HG03432 (cell line): Measurements from ENCODE around the gene TMEM158.

Experiments
- ATAC-seq: cut with Tn5 transposase; IDR thresholded peaks from one replicate; pipeline ENCODE4 v1.9.1; 2021; ENCODE audit warnings: mild to moderate bottlenecking, moderate library complexity; ENCODE audit not compliant: unreplicated experiment

TMEM158 gene

DNA sequence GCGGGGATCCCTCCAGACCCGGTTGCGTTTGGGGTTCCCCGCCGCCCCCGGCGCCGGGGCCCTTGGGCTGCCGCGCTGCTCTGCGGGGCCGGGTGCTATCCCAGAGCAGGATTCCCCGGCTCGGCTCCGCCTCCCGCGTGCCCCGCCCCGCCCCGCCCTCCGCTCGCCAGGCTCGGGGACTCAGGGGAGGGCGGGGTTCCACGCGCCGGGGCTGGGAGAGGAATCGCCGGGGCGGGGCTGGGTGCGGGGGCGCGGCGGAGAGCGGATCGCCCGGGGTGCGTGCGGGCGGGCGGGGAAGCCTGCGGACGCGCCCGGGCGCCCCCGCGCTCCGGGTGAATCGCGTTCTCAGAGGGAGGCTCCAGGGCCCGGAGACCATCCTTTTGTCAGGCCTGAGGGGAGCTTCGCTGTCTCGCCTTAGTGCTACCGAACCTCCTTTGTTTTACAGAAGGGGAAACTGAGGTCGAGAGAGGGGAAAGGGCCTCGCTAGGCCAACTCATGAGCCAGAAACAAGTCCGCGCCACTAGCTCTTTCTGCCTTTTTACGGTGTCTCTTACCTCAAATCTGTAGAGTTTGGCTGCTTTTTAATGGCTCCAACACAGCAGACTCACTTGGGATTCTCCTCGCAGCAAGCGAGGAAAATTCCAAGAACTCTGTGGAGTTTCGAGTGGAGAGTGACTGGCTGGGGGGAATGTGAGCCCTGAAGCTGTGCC is at the start of gene TMEM158:
Gene TMEM158 (minus strand): TSS at position 82 of the 710 bp plus-strand sequence. CDS start 260 bp downstream, outside the sequence.
- peak; percentile 76 for ATAC-seq

GRCh38 chr3:45275006-45275704 is 49.1 kb upstream of the TMEM158 start:
- no peak for ATAC-seq

DNA sequence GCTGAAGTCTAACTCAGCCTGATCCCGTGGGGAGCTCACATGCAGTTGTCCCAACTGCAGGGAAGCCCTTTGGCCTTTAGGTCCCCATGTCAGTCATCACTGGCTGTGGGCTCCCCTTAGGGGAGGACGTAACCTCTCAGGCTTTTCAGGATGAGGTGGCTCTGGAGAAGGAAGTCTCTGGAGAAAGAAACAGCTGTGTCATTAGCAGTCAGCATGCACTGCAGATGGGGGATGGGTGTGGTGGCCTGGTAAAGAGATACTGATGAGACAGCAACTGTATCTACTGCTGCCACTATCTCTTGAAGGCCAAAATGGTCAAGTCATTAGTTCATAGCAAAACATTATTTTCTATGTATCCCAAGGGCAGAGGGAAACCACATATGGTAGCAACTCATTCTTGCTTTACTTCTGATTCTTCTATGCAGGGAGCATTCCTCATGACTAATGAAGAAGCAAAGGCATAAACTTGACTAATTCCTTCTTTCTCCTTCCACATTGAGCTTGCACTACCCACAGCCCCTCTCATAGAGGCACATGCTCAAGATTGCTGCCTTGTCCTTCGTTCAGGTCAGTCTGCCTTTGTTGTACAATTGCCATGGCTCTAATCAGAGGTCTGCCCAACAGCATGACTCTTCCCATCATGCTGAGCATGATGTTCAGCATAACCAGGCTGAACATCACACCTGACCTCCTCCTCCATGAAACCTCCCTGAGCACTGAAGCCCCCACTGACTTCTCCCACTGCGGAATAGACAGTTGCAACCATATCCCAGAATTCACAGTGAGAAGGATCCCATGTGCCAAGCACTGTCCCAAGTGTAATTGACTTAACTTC is 47.8 kb upstream of the TMEM158 start:
- ATAC-seq = no peak

GRCh38 chr3:45272828-45273470 is 46.9 kb upstream of the TMEM158 start:
- ATAC-seq = no peak

GRCh38 chr3:45272032-45272810 is 46.1 kb upstream of the TMEM158 start:
- ATAC-seq = no peak

DNA sequence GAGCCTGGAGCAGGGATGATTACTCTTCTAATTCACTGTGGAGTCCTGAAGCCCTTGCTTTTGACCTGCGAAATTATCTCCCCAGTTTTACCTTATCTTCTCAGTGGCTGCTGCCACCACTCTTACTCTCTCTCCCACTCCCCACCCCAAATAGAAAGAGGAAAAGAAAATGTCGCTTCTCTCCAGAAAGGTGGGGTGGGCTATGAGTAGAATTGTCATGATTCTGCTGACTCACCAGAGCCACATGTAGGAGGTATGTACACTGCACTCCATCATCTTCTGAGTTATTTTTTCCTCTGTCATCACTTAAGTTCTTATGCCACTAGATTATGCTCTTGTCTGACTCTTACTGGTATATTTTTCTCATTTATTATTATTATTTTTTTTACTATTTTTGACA is 43.9 kb upstream of the TMEM158 start:
- no peak for ATAC-seq

GRCh38 chr3:45267097-45267496 is 41.0 kb upstream of the TMEM158 start:
- ATAC-seq = no peak

GRCh38 chr3:45261333-45262110 is 35.4 kb upstream of the TMEM158 start:
- ATAC-seq = no peak

- no peak for ATAC-seq
Observed at GRCh38 chr3:45259133-45259532, 33.0 kb upstream of the TMEM158 start.

GRCh38 chr3:45258317-45258716 is 32.2 kb upstream of the TMEM158 start:
- ATAC-seq = no peak

DNA sequence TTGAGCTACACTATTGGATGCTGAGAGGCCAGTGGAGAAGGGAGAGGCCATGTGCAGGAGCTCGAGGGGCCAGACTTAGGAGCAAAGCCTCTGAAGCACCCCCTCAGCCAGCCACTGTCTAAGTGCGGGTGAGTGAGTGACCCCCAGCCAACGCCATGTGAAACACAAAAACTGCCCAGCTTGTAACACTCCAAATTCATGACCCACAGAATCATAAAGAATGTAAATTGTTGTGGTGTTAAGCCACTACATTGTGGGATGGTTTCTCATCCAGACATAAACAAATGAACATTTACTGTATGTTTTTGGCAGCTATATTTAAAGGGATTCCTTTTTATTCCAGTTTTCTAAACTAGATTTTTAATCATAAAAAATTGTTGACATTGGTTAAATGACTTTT is 27.2 kb upstream of the TMEM158 start:
- no peak for ATAC-seq

DNA sequence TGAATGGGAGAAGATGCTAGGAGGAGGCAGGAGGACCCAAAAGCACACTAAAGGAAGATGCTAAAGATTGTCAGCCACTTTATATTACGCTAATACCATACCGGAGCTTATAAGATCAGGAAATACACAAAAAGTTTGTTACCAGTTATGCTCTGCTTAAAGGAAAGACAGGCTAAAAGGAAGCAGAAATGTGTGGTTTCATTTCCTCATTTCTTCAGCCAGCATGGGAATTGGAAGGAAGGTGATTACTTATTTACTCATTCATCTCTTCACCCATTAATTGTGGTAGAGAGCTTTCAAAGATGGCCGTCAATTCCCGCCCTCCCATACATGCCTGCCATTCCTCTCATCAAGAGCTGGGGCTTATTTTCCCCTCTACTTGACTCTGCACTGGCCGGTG is 26.7 kb upstream of the TMEM158 start:
- no peak for ATAC-seq

DNA sequence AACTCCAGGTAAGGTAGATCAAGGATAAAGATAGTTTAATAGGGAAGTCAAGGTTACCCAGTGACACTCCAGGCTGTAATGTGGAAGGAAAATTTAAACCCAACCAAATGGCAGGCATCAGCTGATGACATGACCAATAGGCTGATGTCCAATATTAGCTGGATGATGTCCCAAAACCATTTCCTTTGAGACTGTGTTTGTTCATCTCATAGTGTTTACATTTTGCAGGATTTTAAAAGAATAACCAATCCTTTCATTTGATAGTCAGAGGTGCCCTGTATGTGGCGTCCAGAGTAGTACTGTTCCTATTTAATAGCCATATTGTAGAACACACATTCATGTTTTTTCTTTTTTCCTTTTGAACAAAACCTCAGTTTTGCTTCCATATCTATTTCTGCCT is 23.3 kb upstream of the TMEM158 start:
- no peak for ATAC-seq

DNA sequence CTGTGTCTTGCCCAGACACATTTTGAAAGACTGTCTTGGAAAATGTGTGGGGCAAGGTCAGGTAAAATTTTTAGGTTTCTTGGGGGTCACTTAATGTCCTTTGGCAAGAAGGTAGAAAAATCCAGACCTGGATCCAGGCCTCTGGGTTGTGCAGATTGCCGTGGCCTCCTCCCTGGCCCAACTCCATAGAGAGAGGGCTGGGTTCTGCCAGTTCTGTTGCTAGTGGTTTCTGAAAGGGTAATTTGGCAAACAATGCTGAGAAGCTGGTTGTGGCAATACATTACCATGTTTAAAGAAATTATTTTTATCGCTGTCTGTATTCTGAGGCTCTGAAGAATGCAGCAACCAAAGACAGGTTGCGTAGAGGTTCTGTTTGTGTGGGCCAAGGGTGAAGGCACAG is 20.2 kb upstream of the TMEM158 start:
- no peak for ATAC-seq

DNA sequence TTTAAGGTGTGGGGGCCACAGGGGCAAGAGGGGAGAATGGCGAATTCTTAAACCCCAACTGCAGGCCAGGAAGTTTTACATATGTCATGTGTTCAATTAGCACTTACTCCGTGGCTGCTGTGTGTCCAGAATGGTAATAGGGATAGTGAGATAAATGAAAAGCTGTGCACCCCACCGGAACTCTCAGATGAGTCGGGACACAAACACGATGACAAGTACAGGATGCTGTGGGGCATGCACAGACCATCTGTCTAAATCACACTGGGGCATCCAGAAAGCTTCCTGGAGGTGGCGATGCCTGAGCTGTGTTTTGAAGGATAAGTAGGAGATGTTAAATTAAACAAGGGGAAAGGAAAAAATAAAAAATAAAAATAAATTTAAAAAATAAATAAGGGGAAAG is 18.3 kb upstream of the TMEM158 start:
- ATAC-seq = no peak

- no peak for ATAC-seq
Observed at GRCh38 chr3:45241206-45241605, 15.1 kb upstream of the TMEM158 start.

GRCh38 chr3:45240292-45240691 is 14.2 kb upstream of the TMEM158 start:
- ATAC-seq = no peak

- ATAC-seq = no peak
Observed at GRCh38 chr3:45239254-45239653, 13.2 kb upstream of the TMEM158 start.

DNA sequence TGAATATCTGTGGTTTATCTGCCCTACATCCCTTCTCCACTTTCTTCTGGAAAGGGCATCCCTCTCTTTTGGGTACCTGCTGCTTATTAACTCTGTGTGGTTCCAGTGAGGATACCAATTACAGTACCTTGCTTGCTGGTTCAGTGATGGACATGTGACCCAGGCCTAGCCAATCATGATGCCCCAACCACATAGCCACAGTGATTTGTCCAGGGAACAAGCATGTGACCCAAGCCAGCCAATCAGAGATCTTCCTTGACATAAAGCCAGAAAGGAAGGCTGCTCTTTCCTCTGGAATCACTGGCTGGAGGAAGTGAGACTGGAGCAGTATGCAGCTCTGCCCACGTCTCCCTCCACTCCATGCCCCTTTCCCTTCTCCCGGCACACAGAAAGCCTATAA is 10.9 kb upstream of the TMEM158 start:
- no peak for ATAC-seq

DNA sequence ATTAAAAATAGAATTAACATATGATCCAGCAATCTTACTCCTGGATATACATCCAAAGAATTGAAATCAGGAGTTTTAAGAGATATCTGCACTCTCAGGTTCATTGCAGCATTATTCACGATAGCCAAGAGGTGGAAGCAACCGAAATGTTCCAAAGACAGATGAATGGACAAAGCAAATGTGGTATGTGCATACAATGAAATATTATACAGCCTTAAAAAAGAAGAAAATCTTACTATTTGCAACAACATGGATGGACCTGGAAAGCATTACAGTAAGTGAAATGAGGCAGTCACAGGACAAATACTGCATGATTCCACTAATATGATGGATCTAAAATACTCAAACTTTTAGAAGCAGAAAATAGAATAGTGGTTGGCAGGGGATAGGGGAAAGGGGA is 9.3 kb upstream of the TMEM158 start:
- ATAC-seq = no peak
